HEK293 (cell line): Measurements from ENCODE around the gene EVC.

Source experiments
- CTCF ChIA-PET: fragments of 350-600 bp; formaldehyde crosslinking; extraction: SDS; loops from one replicate; lab custom pipeline; 2021; ENCODE audit warnings: antibody characterized with exemption; lab: Yijun Ruan, JAX
- POLR2A ChIA-PET: fragments of 300-600 bp; formaldehyde crosslinking; extraction: SDS; loops from one replicate; lab custom pipeline; 2020; ENCODE audit warnings: antibody characterized with exemption, inconsistent platforms; lab: Yijun Ruan, JAX
- H3K27ac ChIP-seq: fragments of 200-500 bp; sonication (Bioruptor generic); 2 replicates; pipeline ENCODE4 v1.5.1; 2014; ENCODE audit warnings: low read depth, low read length, control low read depth, inconsistent platforms; ENCODE audit errors: extremely low read depth
- H3K36me3 ChIP-seq, 2 experiments: fragments of 200-500 bp in 1 of 2; sonication (Bioruptor generic) in 1 of 2; 1 replicate in 1 of 2; 2 replicates in 1 of 2; pipeline ENCODE4 v1.5.1; 2014 to 2017; ENCODE audit warnings: inconsistent platforms in 2 of 2, low read length in 2 of 2; ENCODE audit not compliant: control insufficient read depth in 2 of 2, insufficient read depth in 1 of 2
- H3K4me1 ChIP-seq: fragments of 200-500 bp; sonication (Bioruptor generic); 2 replicates; pipeline ENCODE4 v1.5.1; 2014; ENCODE audit warnings: mild to moderate bottlenecking, low read length, inconsistent platforms; ENCODE audit not compliant: control insufficient read depth, insufficient read depth
- H3K4me3 ChIP-seq: 2 replicates; pipeline ENCODE4 v1.5.1; 2011; ENCODE audit warnings: low read depth, mild to moderate bottlenecking, control low read depth, low read length, moderate library complexity
- H3K9me3 ChIP-seq: fragments of 200-500 bp; sonication (Bioruptor generic); 2 replicates; pipeline ENCODE4 v1.5.1; 2014; ENCODE audit warnings: low read depth, low read length, inconsistent platforms; ENCODE audit not compliant: control insufficient read depth, insufficient read depth
- BCL11A ChIP-seq: fragments of 450-650 bp; formaldehyde crosslinking; IDR thresholded peaks from 2 replicates; pipeline ENCODE4 v1.5.1; 2016; ENCODE audit warnings: low read depth, missing biosample characterization, missing genetic modification characterization
- BCL11B ChIP-seq: fragments of 450-650 bp; formaldehyde crosslinking; IDR thresholded peaks from 2 replicates; pipeline ENCODE4 v1.5.1; 2016; ENCODE audit warnings: low read depth, missing biosample characterization, missing genetic modification characterization
- GLIS1 ChIP-seq: fragments of 450-650 bp; formaldehyde crosslinking; IDR thresholded peaks from 2 replicates; pipeline ENCODE4 v1.5.1; 2016; ENCODE audit warnings: missing biosample characterization, missing genetic modification characterization
- HOXD13 ChIP-seq: sonication (generic); formaldehyde crosslinking; IDR thresholded peaks from 2 replicates; pipeline ENCODE4 v1.8.0; 2022; ENCODE audit warnings: missing genetic modification reagents, borderline replicate concordance
- MYNN ChIP-seq: fragments of 450-650 bp; formaldehyde crosslinking; IDR thresholded peaks from 2 replicates; pipeline ENCODE4 v1.5.1; 2016; ENCODE audit warnings: missing biosample characterization, missing genetic modification characterization, borderline replicate concordance
- PATZ1 ChIP-seq: fragments of 450-650 bp; formaldehyde crosslinking; IDR thresholded peaks from 2 replicates; pipeline ENCODE4 v1.5.1; 2016; ENCODE audit warnings: missing biosample characterization, missing genetic modification characterization
- PBX3 ChIP-seq: sonication (generic); formaldehyde crosslinking; IDR thresholded peaks from 2 replicates; pipeline ENCODE4 v1.8.1; 2022; ENCODE audit warnings: mild to moderate bottlenecking, moderate library complexity, missing genetic modification reagents
- SALL2 ChIP-seq: fragments of 450-650 bp; formaldehyde crosslinking; IDR thresholded peaks from 2 replicates; pipeline ENCODE4 v1.5.0; 2017; ENCODE audit warnings: missing biosample characterization, mild to moderate bottlenecking, missing genetic modification characterization, borderline replicate concordance
- TSHZ1 ChIP-seq: fragments of 450-650 bp; formaldehyde crosslinking; IDR thresholded peaks from 2 replicates; pipeline ENCODE4 v1.5.1; 2016; ENCODE audit warnings: missing biosample characterization, missing genetic modification characterization, borderline replicate concordance
- ZBTB48 ChIP-seq: fragments of 450-650 bp; formaldehyde crosslinking; IDR thresholded peaks from 2 replicates; pipeline ENCODE4 v1.5.1; 2016; ENCODE audit warnings: missing biosample characterization, missing genetic modification characterization
- ZNF169 ChIP-seq: fragments of 450-650 bp; formaldehyde crosslinking; IDR thresholded peaks from 2 replicates; pipeline ENCODE4 v1.5.1; 2016; ENCODE audit warnings: missing biosample characterization, missing genetic modification characterization
- ZNF311 ChIP-seq: fragments of 450-650 bp; formaldehyde crosslinking; IDR thresholded peaks from 2 replicates; pipeline ENCODE4 v1.5.1; 2017; ENCODE audit warnings: missing biosample characterization, missing genetic modification characterization, borderline replicate concordance
- ZNF350 ChIP-seq: fragments of 450-650 bp; formaldehyde crosslinking; IDR thresholded peaks from 2 replicates; pipeline ENCODE4 v1.5.0; 2017; ENCODE audit warnings: missing biosample characterization, mild to moderate bottlenecking, missing genetic modification characterization
- ZNF398 ChIP-seq: fragments of 450-650 bp; formaldehyde crosslinking; IDR thresholded peaks from 2 replicates; pipeline ENCODE4 v1.5.1; 2017; ENCODE audit warnings: missing biosample characterization, missing genetic modification characterization
- ZNF404 ChIP-seq: fragments of 450-650 bp; formaldehyde crosslinking; IDR thresholded peaks from 2 replicates; pipeline ENCODE4 v1.5.1; 2017; ENCODE audit warnings: missing biosample characterization, missing genetic modification characterization
- ZNF416 ChIP-seq: fragments of 450-650 bp; formaldehyde crosslinking; IDR thresholded peaks from 2 replicates; pipeline ENCODE4 v1.5.1; 2016; ENCODE audit warnings: missing biosample characterization, missing genetic modification characterization
- ZNF529 ChIP-seq: fragments of 450-650 bp; formaldehyde crosslinking; IDR thresholded peaks from 2 replicates; pipeline ENCODE4 v1.5.1; 2017; ENCODE audit warnings: missing genetic modification characterization, missing biosample characterization; ENCODE audit not compliant: insufficient replicate concordance
- ZNF558 ChIP-seq: fragments of 450-650 bp; formaldehyde crosslinking; IDR thresholded peaks from 2 replicates; pipeline ENCODE4 v1.5.1; 2016; ENCODE audit warnings: missing biosample characterization, missing genetic modification characterization
- ZNF623 ChIP-seq: fragments of 450-650 bp; formaldehyde crosslinking; IDR thresholded peaks from 2 replicates; pipeline ENCODE4 v1.5.1; 2016; ENCODE audit warnings: missing biosample characterization, missing genetic modification characterization
- ZNF776 ChIP-seq: fragments of 450-650 bp; formaldehyde crosslinking; IDR thresholded peaks from 2 replicates; pipeline ENCODE4 v1.5.0; 2017; ENCODE audit warnings: missing biosample characterization, missing genetic modification characterization, borderline replicate concordance
- ZSCAN30 ChIP-seq: fragments of 450-650 bp; IDR thresholded peaks from 2 replicates; pipeline ENCODE4 v1.5.1; 2018; ENCODE audit warnings: missing biosample characterization, mild to moderate bottlenecking, missing genetic modification characterization, moderate library complexity

Gene EVC

GRCh38 chr4:5753766-5754528 is 42.9 kb downstream of the EVC start (continued):
- TF ChIP-seq BCL11B (tag by site-specific recombination) (no peak), ZNF311 (tag by site-specific recombination) (no peak), BCL11A (tag by site-specific recombination) (no peak), TSHZ1 (tag by site-specific recombination) (no peak), ZNF350 (tag by site-specific recombination) (no peak), PATZ1 (tag by site-specific recombination) (no peak), SALL2 (no peak), ZNF416 (tag by site-specific recombination) (no peak)

GRCh38 chr4:5754529-5754881 is 43.5 kb downstream of the EVC start:
- Histone ChIP-seq H3K36me3 (peaks cover 0 to 97% of the 10 kb centered on the region in 2 experiments; a peak in 1 of 3 replicates), H3K27ac (no peak overlapping the region), H3K4me3 (no peak overlapping the region), H3K4me1 (no peaks in the 10 kb centered on the region), H3K9me3 (no peaks in the 10 kb centered on the region)
- CTCF ChIA-PET: no interaction called here
- TF ChIP-seq ZNF404 (no peak), ZBTB48 (tag by site-specific recombination) (no peak)
- POLR2A ChIA-PET: no interaction called here

- POLR2A ChIA-PET: no interaction called here
- CTCF ChIA-PET: no interaction called here
- no peaks in the 10 kb centered on the region for H3K9me3 ChIP-seq
- H3K27ac ChIP-seq: no peak overlapping the region
- peaks cover 0 to 91% of the 10 kb centered on the region in 2 experiments; a peak in 1 of 3 replicates for H3K36me3 ChIP-seq
- no peak for TF ChIP-seq ZNF558 (tag by site-specific recombination)
- TF ChIP-seq ZNF398 (tag by site-specific recombination): no peak
- TF ChIP-seq ZSCAN30 (tag by site-specific recombination): no peak
- no peak for TF ChIP-seq PBX3 (CRISPR knock-in tag)
- no peak for TF ChIP-seq ZNF776 (tag by site-specific recombination)
- no peak for TF ChIP-seq ZNF623 (tag by site-specific recombination)
- TF ChIP-seq ZNF529 (tag by site-specific recombination): no peak
- no peak for TF ChIP-seq ZNF169 (tag by site-specific recombination)
- no peak for TF ChIP-seq GLIS1
- no peak for TF ChIP-seq MYNN (tag by site-specific recombination)
- TF ChIP-seq PATZ1 (tag by site-specific recombination): no peak
- TF ChIP-seq HOXD13 (CRISPR knock-in tag): no peak
- no peak overlapping the region for H3K4me3 ChIP-seq
- H3K4me1 ChIP-seq: no peaks in the 10 kb centered on the region
Measured at GRCh38 chr4:5755161-5755560, 44.2 kb downstream of the EVC start.
